GM18505 (cell line): ENCODE data around the gene ADAMTS16.

ENCODE experiments used
- ATAC-seq: cut with Tn5 transposase; IDR thresholded peaks from one replicate; pipeline ENCODE4 v1.9.1; 2021; ENCODE audit not compliant: unreplicated experiment
- POLR2A ChIP-seq: IDR thresholded peaks from 4 replicates; pipeline ENCODE4 v1.6.1; 2011; ENCODE audit warnings: borderline replicate concordance; ENCODE audit not compliant: insufficient read depth, insufficient read length; ENCODE audit errors: extremely low read depth

Gene ADAMTS16

DNA sequence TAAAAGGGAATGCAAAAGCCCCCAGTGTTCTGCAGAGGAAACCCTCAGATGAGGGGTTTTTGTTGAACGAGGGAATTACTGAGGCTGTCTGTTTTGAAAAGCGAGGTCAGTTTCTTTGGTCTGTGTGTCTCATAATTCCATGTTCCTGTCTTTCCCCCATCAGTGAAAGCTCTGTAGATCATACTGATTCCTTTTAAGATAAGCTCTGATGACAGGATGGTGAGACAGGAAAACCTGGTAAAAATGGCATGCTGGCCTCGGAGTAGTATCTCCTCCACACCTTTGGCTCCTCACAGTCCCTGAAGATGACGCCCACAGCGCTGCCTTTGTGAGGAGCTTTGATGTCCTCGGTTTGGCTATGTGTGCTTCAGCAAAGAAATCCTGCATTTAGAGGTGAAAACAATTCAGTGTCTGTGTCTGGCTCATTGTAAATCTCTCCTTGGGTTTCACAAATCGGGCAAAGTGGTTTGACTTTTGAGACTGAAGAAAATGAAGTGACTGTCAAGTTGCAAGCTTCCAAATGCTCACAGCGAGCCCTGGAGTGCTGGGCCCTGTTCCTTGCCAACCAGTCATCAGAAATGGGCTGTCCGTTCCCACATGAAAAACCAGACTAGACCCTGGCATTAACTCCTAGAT is 157.4 kb downstream of the ADAMTS16 start:
- TF ChIP-seq POLR2A: no peak
- ATAC-seq: no peak

- TF ChIP-seq POLR2A: no peak
- no peak for ATAC-seq
Measured at GRCh38 chr5:5298068-5298633, 158.0 kb downstream of the ADAMTS16 start.

DNA sequence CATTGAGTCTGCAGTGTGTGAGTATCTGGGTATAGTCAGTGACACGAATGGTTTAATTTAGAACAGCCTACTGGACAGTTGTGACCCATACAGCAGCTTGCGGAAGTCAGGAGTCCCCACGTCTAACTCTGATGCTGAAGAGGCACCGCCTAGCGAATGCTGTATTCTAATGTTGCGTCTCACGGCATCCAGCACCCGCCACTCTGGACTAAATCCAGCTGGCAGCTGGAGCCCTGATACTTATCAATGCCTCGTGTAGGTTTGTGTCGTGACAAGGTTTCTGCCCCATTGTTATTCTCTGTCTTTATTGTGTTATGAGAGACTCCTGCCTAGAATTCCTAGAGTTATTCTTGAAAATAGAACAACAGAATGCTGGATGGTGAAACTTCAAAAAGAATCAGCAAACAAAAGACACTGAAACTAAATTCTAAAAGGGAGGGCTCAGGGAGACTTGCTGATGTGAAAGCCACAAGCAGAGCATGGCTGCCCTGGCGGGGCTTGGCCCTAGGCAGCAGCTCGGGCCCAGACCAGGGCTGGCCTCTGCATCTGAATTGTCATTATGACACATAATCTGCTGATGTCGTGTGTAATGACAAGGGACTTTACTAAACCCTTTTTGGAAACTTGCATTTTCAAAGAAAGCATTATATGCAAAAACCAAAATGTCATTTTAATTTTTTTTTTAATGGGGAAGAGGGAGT is 158.9 kb downstream of the ADAMTS16 start:
- no peak for TF ChIP-seq POLR2A
- ATAC-seq: no peak

GRCh38 chr5:5301176-5301575 is 161.0 kb downstream of the ADAMTS16 start:
- TF ChIP-seq POLR2A: no peak
- ATAC-seq: no peak

- no peak for ATAC-seq
- no peak for TF ChIP-seq POLR2A
Measured at GRCh38 chr5:5302201-5302600, 162.1 kb downstream of the ADAMTS16 start.

- no peak for TF ChIP-seq POLR2A
- ATAC-seq: no peak
Measured at GRCh38 chr5:5303242-5303641, 163.1 kb downstream of the ADAMTS16 start.

GRCh38 chr5:5304361-5305020 is 164.4 kb downstream of the ADAMTS16 start:
- ATAC-seq: no peak
- TF ChIP-seq POLR2A: no peak

DNA sequence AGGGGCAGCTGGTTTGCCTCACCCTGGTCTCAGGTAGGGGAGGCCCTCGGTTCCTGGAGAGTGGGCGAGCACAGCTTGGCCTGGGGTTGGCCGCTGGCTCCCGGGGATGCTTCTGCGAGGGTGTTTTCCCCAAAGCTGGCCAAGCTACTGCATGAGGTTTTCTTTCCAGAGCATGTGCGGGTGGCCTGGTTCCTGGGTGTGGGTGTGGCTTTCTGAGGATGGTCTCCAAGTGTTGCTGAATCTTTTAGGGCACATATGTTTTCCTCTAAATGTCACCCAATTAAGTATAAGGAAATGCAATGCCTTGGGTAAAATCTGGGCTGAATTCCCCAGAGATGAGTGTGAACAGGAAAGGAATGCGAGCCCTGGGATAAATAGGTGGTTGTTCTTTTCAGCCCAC is 166.6 kb downstream of the ADAMTS16 start:
- ATAC-seq: no peak
- TF ChIP-seq POLR2A: no peak

DNA sequence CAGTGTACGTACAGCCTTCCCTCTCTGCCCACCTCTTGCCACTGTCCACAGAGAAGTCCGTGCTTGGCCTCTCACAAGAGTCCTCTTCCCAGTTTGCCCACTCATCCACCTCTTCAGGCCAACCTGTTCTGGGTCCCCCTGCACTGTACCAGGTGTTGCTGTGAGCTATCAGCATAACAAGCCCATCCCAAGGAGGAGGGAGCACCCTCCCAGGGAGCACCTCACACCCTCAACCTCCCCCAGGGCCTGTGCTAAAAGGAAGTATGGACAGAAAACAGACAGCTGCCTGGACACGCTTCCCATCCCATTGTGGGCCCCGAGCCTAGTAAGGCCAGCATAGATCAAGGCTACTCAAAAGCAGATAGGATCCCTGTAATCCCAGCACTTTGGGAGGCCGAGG is 168.2 kb downstream of the ADAMTS16 start:
- ATAC-seq: no peak
- TF ChIP-seq POLR2A: no peak

GRCh38 chr5:5309645-5310044 is 169.5 kb downstream of the ADAMTS16 start:
- TF ChIP-seq POLR2A: no peak
- ATAC-seq: no peak

DNA sequence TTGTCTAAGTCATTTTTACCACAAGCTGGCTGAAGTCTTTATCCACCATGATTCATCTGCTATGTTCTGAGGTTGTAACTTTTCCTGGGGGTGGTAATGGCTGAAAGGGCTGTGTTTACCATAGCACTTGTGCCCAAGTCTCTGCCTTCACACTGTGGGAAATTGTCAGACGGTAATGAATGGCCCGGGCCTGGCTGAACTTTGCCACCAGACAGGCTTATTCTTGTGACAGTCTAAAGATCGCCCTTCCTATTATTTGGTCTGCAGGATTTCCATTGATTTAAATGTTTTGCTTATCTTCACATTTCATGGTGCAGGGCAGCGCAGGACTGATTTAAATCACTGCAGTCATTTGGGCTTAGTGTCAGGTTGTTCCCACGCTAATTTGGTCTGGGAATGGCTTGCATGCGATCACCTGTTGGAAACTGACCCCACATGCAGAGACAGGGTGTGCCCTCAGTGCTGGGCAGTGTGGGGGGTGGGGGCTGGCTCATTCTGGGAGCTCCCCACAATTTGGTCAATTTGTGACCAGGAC is 173.0 kb downstream of the ADAMTS16 start:
- no peak for TF ChIP-seq POLR2A
- ATAC-seq: no peak

GRCh38 chr5:5314166-5314565 is 174.0 kb downstream of the ADAMTS16 start:
- ATAC-seq: no peak
- TF ChIP-seq POLR2A: no peak

- ATAC-seq: no peak
- TF ChIP-seq POLR2A: no peak
Measured at GRCh38 chr5:5314626-5315025, 174.5 kb downstream of the ADAMTS16 start.

GRCh38 chr5:5315068-5315980 is 175.2 kb downstream of the ADAMTS16 start:
- TF ChIP-seq POLR2A: no peak
- ATAC-seq: no peak
